DOHH2 (cell line): Measurements from ENCODE around the gene PTPRN2.

ENCODE experiments used
- H3F3A ChIP-seq: fragments of 200-600 bp; sonication (generic), shearing (Covaris generic); 2 replicates; pipeline ENCODE4 v1.6.0; 2016; ENCODE audit warnings: antibody characterized with exemption, mild to moderate bottlenecking; ENCODE audit not compliant: control insufficient read depth, insufficient read depth
- H3K27ac ChIP-seq: fragments of 200-600 bp; sonication (generic); 2 replicates; pipeline ENCODE4 v1.5.1; 2014; ENCODE audit warnings: low read depth, mild to moderate bottlenecking, low read length, moderate library complexity
- H3K27me3 ChIP-seq: fragments of 200-600 bp; sonication (generic); 2 replicates; pipeline ENCODE4 v1.6.1; 2014; ENCODE audit warnings: mild to moderate bottlenecking, low read length, mixed read lengths; ENCODE audit not compliant: control insufficient read depth
- H3K36me3 ChIP-seq: fragments of 200-600 bp; sonication (generic); 2 replicates; pipeline ENCODE4 v1.6.1; 2014; ENCODE audit warnings: mild to moderate bottlenecking, low read length, moderate library complexity, mixed read lengths; ENCODE audit not compliant: control insufficient read depth
- H3K4me1 ChIP-seq: fragments of 200-600 bp; sonication (generic); 2 replicates; pipeline ENCODE4 v1.6.1; 2014; ENCODE audit warnings: mild to moderate bottlenecking, low read length, mixed read lengths; ENCODE audit not compliant: control insufficient read depth
- H3K4me2 ChIP-seq: fragments of 200-600 bp; sonication (generic); 2 replicates; pipeline ENCODE4 v1.6.0; 2014; ENCODE audit warnings: mild to moderate bottlenecking, low read length, moderate library complexity
- H3K4me3 ChIP-seq: fragments of 200-600 bp; sonication (generic); 2 replicates; pipeline ENCODE4 v1.5.1; 2014; ENCODE audit warnings: mild to moderate bottlenecking, low read length, mixed read lengths
- H3K79me2 ChIP-seq: fragments of 200-600 bp; sonication (generic); 2 replicates; pipeline ENCODE4 v1.6.1; 2014; ENCODE audit warnings: mild to moderate bottlenecking, low read length, mixed read lengths; ENCODE audit not compliant: control insufficient read depth
- H3K9me2 ChIP-seq: fragments of 200-600 bp; sonication (generic); replicated peaks from 2 replicates; pipeline ENCODE4 v1.6.1; 2014; ENCODE audit warnings: mild to moderate bottlenecking, low read length, mixed read lengths; ENCODE audit not compliant: control insufficient read depth
- H3K9me3 ChIP-seq: fragments of 200-600 bp; sonication (generic); 2 replicates; pipeline ENCODE4 v1.6.1; 2014; ENCODE audit warnings: antibody characterized with exemption, low read length, mixed read lengths; ENCODE audit not compliant: control insufficient read depth, insufficient read depth
- H4K20me1 ChIP-seq: fragments of 200-600 bp; sonication (generic); 2 replicates; pipeline ENCODE4 v1.6.0; 2014; ENCODE audit warnings: low read depth, mild to moderate bottlenecking, antibody characterized with exemption, low read length, moderate library complexity; ENCODE audit not compliant: control insufficient read depth, insufficient read depth
- EZH2phosphoT487 ChIP-seq: fragments of 200-600 bp; sonication (generic); IDR thresholded peaks from 2 replicates; pipeline ENCODE4 v1.6.1; 2017; ENCODE audit warnings: borderline replicate concordance, mild to moderate bottlenecking, antibody characterized with exemption, low read length, moderate library complexity, mixed read lengths
- TF ChIP-seq, protein P1 (sequence below): fragments of 200-600 bp; sonication (generic); IDR thresholded peaks from one replicate; pipeline ENCODE4 v1.5.1; 2014; ENCODE audit warnings: antibody characterized with exemption, mild to moderate bottlenecking, low read depth, low read length; ENCODE audit not compliant: poor library complexity, severe bottlenecking

PTPRN2 gene

DNA sequence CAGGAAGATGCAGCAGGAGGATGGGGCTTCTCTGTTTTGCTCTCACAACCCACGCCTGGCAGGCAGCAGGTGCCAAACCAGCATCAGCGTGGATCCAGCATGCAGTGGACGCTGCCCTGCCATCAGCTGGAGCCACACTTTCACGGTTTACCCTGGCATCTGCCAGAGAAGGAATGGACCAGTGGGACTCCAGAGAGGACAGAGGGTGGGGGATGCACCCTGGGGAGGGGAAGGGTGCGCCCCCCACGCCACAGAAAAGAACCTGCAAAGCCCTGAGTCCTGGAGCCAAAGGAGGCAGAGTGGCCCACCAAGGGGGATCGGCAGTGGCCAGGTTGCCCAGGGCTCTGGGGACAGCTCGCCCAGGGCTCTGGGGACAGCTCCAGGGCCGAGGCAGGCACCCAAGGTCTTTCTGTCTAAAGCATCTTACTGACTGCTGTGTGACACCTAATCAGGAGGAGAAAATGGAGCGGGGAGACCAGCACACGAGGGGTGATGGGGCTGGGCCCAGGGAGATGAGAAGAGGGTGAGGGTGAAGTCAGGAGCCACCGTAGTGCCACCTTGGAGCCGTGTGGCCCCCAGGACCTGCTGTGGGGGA, 1025.7 kb downstream of the PTPRN2 start:
- Histone ChIP-seq H3K4me3 (no peak overlapping the region), H4K20me1 (no peaks in the 10 kb centered on the region)

DNA sequence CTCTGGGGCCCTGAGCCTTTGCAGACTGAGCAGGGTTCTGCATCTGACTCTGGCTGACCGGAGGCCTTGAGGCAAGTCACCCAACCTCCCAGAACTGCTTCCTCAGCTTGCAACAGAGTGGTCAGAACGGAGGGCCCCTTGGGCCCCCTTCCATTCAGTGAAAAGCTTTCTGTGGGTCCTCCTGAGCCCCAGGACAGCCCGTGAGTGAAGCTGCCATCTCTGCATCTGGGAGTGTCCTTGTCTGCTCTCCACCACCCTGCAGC, 1026.2 kb downstream of the PTPRN2 start:
- Histone ChIP-seq H4K20me1 (no peaks in the 10 kb centered on the region), H3F3A (no peaks in the 10 kb centered on the region; the same call in 1 of the 2 replicates), H3K36me3 (no peaks in the 10 kb centered on the region), H3K9me2 (no peaks in the 10 kb centered on the region; the same call in 1 of the 2 replicates), H3K27me3 (no peaks in the 10 kb centered on the region), H3K4me3 (no peak overlapping the region), H3K4me1 (no peaks in the 10 kb centered on the region), H3K4me2 (no peak overlapping the region), H3K27ac (no peak overlapping the region), H3K9me3 (peaks cover 62% of the 10 kb centered on the region), H3K79me2 (no peaks in the 10 kb centered on the region)
- TF ChIP-seq, protein P1, sequence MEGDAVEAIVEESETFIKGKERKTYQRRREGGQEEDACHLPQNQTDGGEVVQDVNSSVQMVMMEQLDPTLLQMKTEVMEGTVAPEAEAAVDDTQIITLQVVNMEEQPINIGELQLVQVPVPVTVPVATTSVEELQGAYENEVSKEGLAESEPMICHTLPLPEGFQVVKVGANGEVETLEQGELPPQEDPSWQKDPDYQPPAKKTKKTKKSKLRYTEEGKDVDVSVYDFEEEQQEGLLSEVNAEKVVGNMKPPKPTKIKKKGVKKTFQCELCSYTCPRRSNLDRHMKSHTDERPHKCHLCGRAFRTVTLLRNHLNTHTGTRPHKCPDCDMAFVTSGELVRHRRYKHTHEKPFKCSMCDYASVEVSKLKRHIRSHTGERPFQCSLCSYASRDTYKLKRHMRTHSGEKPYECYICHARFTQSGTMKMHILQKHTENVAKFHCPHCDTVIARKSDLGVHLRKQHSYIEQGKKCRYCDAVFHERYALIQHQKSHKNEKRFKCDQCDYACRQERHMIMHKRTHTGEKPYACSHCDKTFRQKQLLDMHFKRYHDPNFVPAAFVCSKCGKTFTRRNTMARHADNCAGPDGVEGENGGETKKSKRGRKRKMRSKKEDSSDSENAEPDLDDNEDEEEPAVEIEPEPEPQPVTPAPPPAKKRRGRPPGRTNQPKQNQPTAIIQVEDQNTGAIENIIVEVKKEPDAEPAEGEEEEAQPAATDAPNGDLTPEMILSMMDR: no peak
- TF ChIP-seq EZH2phosphoT487: no peak

More for the DNA sequence above, 1025.7 kb downstream of the PTPRN2 start:
- H3K9me2 ChIP-seq: no peaks in the 10 kb centered on the region; the same call in 1 of the 2 replicates
- H3K27me3 ChIP-seq: no peaks in the 10 kb centered on the region
- TF ChIP-seq EZH2phosphoT487: no peak
- TF ChIP-seq, protein P1: no peak
- no peaks in the 10 kb centered on the region; the same call in 1 of the 2 replicates for H3F3A ChIP-seq
- no peaks in the 10 kb centered on the region for H3K79me2 ChIP-seq
- H3K4me1 ChIP-seq: no peaks in the 10 kb centered on the region
- no peak overlapping the region for H3K4me2 ChIP-seq
- H3K27ac ChIP-seq: no peak overlapping the region
- peaks cover 57% of the 10 kb centered on the region for H3K9me3 ChIP-seq
- no peaks in the 10 kb centered on the region for H3K36me3 ChIP-seq

DNA sequence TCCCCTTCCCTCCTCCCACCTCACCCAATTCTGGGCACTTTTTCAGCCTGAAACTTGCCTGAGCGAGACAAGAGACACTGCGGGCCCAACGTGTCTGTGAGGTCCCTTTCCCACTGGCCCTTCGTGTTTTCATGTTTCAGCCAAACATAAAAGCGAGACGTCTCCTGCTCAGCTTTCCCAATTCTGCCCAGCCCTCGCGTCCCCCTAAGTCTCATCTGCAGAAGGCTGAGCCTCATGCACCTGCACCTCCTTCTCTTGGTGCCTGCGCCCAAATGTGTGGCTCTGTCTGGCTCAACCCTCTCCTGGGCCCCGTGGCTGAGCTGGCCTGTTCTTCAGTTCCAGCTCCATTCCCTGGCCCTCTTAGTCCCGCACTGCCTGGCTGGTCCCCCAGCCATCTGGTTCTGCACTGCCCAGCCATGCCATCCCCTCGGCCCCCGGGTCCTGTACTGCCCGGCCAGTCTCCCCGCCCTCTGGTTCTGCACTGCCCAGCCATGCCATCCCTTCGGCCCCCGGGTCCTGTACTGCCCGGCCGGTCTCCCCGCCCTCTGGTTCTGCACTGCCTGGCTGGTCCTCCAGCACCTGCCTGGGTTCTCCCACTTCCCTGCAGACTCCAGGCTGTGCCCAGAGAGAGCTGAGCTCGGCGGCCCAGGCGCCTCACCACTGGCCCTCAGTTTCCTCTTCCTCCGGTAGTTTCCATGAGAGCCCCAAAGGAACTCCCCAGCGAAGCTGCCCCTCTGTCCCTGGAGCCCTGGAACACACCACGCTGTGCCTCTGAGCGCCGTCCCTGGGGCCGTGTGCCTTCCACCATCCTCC, 1026.7 kb downstream of the PTPRN2 start:
- Histone ChIP-seq H3K27ac (no peak overlapping the region), H4K20me1 (no peaks in the 10 kb centered on the region), H3K36me3 (no peaks in the 10 kb centered on the region), H3K9me3 (peaks cover 67% of the 10 kb centered on the region), H3K9me2 (no peaks in the 10 kb centered on the region; the same call in 1 of the 2 replicates), H3F3A (no peaks in the 10 kb centered on the region; the same call in 1 of the 2 replicates), H3K79me2 (no peaks in the 10 kb centered on the region), H3K27me3 (no peaks in the 10 kb centered on the region), H3K4me1 (no peaks in the 10 kb centered on the region), H3K4me2 (no peak overlapping the region), H3K4me3 (no peak overlapping the region)
- TF ChIP-seq EZH2phosphoT487: no peak
- TF ChIP-seq, protein P1: no peak
